Measurements from ENCODE around the gene VAV2.

GRCh38 chr9:133939171-133939785, 52.8 kb downstream of the VAV2 start:
- TF ChIP-seq CTCF (IDR thresholded peaks at IDR 0.05), result no peak
- TF ChIP-seq POLR2A (IDR thresholded peaks at IDR 0.05), result no peak
- no peak for TF ChIP-seq POLR2AphosphoS5 (IDR thresholded peaks at IDR 0.05; ENCODE audit: insufficient read depth in 1 of 2, low read depth in 1 of 2)
